Right renal pelvis (tissue), 4 donors: Measurements from ENCODE around the gene CCDC152. TPM values are rescaled to one million over a fixed set of nuclear protein-coding genes. Genes with fewer than 3 reads are reported as not detected.
A peak's percentile ranks its signal among the peaks of the same experiment; 100 is the strongest.
"Not testable (repeated sequence)": the region's sequence is repeated elsewhere in the genome, so short reads cannot be mapped to it uniquely, and the experiment has no call there.

Source experiments
- DNase-seq, 4 donors: peaks; one replicate each; pipeline ENCODE4 v3.0.0-alpha.2; 2013; ENCODE audit warnings: low read depth in 4 of 4, low spot score in 3 of 4, missing footprints in 1 of 4
- polyA plus RNA-seq, 4 donors: library from polyadenylated mRNA; unstranded; fragments of 120-200 nt; gene quantifications; one replicate each; pipeline ENCODE4 v1.2.1, GENCODE V29; 2013; ENCODE audit not compliant: insufficient read length in 4 of 4

Gene CCDC152
- polyA plus RNA-seq, 4 donors = 11.1 to 13.4 (median 11.7) TPM

GRCh38 chr5:42811591-42812446, 55.2 kb downstream of the CCDC152 start, which contains the start of gene SELENOP:
SELENOP (minus strand) TSS chr5:42811892; CDS start chr5:42808353, 3,539 bp downstream.
- peak; percentile 77 to 85 (median 82) for DNase-seq

- no peak for DNase-seq
Observed at GRCh38 chr5:42812620-42813019, 56.0 kb downstream of the CCDC152 start.

- DNase-seq = peak in 1 of 4 donors; percentile 16
Observed at GRCh38 chr5:42813533-42813932, 56.9 kb downstream of the CCDC152 start.

- DNase-seq = not testable (repeated sequence)
Observed at GRCh38 chr5:42816546-42816945, 59.9 kb downstream of the CCDC152 start.

DNA sequence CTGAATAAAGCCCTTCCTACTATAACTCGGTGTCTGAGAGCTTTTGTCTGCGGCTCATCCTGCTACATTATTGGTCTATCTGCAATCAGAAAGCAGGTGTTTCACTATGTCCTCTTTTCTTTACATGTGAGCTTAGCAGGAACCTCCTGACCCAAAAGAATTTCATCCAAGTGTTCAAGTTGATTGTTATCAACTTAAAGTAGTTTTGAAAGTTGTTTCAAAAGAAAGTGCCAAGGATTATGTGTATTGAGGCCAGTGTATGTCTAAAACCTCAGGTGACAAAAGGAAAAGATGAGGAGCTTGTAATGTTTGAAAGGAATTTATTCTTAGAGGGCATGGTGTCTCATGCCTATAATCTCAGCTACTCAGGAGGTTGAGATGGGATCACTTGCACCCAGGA, 63.1 kb downstream of the CCDC152 start:
- DNase-seq = no peak

GRCh38 chr5:42822548-42822947, 65.9 kb downstream of the CCDC152 start:
- DNase-seq = no peak

- no peak for DNase-seq
Observed at GRCh38 chr5:42824347-42824976, 67.8 kb downstream of the CCDC152 start.

DNA sequence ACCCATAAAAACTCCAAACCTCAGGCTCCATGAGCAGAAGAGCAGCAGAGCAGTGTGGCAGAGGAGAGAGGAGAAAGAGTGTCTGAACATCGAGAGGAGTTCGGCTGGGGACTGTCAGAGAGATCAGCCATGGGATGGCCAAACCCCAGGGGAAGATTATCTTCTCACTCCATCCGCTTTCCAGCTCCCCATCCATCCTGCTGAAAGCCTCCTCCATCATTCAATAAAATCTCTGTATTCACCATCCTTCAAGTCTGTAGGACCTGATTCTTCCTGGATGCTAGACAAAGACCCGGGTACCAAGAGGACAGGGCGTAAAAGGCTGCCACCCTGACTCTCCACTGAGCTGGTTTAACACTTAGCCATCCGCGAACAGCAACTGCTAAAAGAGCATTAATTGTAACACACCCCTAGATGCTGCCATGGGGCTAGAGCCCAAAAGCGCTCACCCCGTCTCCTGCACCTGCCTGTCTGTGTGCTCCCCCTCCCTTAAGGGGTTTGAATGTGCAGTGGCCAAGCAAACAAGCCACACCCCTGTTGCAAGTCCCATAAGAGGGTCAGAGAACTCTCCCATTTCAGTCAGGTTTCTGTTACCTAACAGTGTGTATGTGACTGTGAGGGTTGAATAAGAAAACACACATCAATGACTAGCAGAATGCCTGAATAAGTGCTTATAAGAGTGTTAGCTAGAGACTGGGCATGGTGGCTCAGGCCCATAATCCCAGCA, 69.0 kb downstream of the CCDC152 start:
- no peak for DNase-seq

DNA sequence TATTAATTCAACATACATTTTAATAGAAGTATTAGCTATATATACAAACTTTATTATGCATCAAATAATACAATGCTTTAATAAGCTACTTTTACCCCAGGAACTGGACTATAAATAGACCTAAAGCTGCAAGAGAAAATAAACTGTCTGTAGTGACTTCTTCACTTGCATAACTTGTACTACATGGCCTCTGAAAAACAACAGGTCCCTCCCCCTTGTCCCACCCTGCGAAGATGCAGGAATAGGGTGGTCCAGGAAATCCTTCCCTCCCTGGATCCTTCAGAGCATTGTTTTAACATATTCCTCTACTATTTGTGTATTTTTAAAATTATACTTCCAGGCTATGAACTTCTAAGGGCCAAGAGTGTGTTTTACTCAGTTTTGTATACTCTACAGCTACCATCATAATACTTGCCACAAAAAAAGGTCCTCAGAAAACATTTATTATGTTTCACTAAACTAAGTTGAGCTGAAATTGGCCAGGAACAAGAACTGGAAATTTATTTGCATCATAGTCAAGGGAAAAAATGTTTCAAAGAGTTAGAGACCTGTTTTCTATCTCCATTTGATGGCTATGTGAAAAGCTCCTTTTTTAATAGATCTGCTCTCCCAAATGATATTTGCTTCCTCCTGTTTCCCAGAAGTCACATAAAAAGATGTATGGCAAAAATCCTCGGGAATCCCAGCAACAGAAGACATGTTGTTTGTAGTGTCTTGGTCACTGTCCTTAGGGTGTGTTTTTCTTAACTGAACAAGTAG, 70.3 kb downstream of the CCDC152 start:
- DNase-seq = no peak

GRCh38 chr5:42828671-42829070, 72.1 kb downstream of the CCDC152 start:
- DNase-seq = no peak

DNA sequence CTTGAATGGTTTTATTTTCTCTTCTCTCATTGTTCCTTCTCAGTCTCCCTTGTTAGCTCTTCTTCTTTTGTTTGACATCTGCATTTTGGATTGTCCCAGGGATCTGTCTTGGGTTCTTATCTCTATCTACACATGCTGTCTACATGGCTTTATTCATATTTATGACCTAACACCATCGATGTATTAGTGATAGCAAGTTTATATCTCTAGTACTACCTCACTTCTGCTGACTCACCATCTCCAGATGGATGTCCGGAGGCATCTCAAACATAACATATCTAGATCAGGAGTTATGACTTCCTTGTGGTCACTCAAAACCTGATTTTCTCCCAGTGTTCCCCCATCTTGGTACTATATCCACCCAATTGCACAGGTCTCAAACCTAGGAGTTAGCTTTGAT, 74.3 kb downstream of the CCDC152 start:
- no peak for DNase-seq

DNA sequence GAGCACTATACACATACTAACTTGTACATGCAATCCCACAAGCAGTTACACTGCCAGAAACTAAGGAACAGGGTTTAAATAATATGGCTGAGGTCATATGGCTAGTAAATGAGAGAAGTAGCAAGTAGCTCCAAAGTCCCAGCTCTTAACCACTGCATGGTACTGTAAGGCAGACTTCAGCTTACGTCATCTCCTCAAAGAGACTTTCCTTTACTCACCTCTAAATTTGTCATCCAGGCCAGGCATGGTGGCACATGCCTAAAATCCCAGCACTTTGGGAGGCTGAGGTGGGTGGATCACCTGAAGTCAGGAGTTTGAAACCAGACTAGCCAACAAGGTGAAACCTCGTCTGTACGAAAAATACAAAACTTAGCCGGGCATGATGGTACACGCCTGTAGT, 75.4 kb downstream of the CCDC152 start:
- no peak for DNase-seq

DNA sequence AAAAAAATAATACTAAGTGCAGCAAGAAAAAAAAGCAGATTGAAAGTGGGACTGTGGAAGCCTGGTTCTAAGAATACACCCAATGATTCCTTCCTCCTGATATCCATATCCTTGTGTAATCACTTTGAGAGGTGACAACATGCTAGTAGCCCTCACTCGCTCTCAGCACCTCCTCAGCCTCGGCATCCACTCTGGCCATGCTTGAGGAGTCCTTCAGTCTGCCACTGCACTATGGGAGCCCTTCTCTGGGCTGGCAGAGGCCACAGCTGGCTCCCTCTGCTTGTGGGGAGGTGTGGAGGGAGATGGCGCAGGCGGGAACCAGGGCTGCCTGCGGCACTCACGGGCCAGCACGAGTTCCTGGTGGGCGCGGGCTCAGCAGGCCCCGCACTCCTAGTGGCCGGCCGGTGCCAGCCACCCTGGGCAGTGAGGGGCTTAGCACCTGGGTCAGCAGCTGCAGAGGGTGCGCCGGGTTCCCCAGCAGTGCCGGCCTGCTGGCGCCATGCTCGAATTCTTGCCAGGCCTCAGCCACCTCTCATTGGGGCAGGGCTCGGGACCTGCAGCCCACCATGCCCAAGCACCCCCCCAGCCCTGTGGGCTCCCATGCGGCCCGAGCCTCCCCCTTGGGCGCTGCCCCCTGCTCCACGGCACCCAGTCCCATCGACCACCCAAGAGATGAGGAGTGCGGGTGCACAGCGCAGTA, 79.6 kb downstream of the CCDC152 start:
- DNase-seq = no peak

GRCh38 chr5:42837601-42838000, 81.0 kb downstream of the CCDC152 start:
- no peak for DNase-seq

DNA sequence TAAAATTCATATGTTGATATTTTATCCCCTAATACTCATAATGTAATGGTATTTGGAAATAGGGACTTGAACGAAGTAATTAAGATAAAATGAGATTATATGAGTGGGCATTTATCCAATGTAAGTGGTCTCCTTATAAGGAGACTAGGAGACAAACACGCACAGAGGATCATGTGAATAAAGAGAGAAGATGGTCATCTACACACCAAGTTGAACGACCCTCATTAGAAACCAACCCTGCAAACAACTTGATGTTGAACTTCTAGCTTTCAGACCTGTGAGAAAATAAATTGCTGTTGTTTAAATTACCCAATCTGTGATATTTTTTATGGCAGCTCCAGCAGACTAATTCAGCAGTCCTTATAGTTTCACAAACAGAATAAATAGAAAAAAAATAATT, 82.6 kb downstream of the CCDC152 start:
- no peak for DNase-seq

GRCh38 chr5:42840269-42840668, 83.7 kb downstream of the CCDC152 start:
- DNase-seq = peak in 1 of 4 donors; percentile 28

DNA sequence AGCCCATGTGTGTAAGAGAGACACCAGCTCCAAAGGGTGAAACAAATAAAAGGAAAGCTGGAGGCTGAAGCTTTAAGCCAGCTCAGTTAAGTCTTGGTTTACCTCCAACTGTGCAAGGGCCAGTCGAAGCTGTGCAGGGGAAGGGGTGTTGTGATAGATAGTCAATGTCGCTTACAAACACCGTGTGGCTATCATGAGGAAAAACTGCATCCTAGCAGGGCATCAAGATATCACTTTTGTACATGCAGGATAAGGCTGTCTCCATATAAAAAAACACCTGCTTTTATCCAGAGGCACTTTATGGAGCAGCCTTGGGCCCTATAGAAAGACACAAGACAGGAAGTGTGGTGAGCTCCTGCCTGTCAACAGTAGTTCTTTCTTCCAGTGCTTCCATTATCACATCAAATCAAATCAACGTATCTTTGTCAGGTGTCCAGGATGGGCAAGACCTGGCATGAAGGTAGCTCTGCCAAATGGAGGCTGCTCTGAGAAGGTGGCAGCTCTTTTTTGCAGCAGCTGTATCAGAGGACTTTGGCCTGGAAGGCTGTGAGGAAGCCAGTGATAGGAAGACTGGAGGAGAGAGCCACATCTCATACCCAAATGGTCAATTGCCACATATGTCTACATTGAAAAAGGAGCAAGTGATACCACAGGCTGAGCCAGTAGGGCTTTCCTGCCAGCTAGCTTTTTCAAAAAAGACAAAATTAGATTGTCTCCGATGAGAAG, 84.4 kb downstream of the CCDC152 start:
- no peak for DNase-seq

GRCh38 chr5:42842921-42843641, 86.5 kb downstream of the CCDC152 start:
- no peak for DNase-seq
